HUDEP-2 (cell line): ENCODE results near the gene PSMD11.

Source experiments
- DNase-seq, 76 experiments: peaks; one replicate each; lab custom pipeline; 2025; ENCODE audit not compliant: unreplicated experiment in 76 of 76; lab: John Stamatoyannopoulos, UW

Gene PSMD11

GRCh38 chr17:32463304-32463703 is 19.0 kb downstream of the PSMD11 start:
- DNase-seq = no peak

- no peak for DNase-seq
Measured at GRCh38 chr17:32464374-32464773, 20.1 kb downstream of the PSMD11 start.

DNA sequence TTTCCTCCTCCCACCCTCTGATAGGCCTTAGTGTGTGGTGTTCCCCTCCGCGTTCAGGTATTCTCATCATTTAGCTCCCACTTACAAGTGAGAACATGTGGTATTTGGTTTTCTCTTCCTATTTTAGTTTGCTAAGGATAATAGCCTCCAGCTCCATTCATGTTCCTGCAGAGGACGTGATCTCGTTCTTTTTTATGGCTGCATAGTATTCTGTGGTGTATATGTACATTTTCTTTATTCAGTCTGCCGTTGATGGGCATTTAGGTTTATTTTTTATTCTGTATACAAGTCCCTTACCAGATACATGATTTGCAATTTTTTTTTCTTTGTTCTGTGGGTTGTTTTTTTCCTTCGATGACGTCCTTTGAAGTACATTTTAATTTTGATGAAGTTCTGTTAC is 23.6 kb downstream of the PSMD11 start:
- no peak for DNase-seq

DNA sequence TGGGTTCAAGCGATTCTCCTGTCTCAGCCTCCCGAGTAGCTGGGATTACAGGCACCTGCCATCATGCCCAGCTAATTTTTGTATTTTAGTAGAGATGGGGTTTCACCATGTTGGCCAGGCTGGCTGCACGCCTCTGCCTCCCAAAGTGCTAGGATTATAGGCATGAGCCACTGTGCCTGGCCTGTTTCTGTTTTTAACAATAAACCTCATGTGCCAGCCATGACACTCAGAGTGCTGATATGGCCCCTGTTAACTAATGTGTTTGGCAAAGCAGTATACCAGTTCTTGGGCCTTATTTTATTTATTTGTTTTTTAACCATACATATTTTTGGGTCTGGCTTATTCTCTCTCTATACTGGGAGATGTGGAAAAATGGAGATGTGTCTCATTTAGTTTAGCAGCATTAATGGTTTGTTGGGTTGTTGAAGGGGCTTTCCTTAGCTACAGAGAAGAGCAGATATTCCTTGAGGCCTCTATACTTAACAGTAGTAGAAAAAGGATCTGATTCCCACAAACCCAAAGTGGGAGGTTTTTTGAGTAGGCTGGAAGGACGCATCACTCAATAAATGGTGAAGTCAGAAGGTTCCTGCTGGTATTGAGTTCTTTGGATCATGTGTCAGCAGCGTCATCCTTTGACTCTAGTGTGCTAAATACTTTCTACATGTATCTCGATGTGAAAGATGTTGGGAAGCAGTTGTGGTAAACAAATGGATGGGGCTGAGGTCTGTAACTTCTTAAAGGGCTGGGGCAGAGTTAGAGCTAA is 26.3 kb downstream of the PSMD11 start:
- no peak for DNase-seq

DNA sequence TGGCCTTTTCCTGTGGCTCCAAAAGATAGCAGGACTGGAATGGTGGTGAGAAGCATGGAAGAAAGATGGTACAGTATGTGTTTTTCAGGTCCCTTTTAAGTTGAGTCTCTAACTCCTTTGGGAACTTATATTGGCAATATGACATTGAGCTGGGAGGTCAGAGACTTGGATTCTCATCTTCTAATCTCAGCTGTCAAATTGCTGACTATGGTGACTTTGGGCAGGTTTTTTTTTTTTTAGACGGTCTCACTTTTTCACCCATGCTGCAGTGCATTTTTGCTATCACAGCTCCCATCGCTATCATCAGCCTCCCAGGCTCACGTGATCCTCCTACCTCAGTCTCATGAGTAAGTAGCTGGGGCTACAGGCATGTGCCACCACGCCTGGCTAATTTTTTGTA is 27.3 kb downstream of the PSMD11 start:
- DNase-seq = no peak

DNA sequence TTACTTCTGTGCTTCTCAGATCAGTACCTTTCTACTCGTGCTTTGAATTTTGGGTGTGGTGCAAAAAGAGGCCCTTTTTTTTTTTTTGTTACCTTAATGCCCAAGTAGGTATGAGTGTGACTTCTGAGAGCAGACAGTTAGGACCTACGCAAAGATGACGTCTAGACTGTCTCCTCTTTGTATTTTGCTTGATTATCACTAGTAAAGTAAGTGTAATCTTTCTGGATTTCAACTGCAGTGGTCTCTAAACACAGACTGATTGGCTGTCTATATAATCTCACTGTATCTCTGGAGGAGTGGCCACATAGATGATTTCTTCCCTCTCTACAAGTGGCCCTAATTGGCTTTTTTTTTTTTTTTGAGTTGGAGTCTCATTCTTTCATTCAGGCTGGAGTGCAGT is 30.9 kb downstream of the PSMD11 start:
- no peak for DNase-seq

- DNase-seq = no peak
Measured at GRCh38 chr17:32477220-32477619, 32.9 kb downstream of the PSMD11 start.

DNA sequence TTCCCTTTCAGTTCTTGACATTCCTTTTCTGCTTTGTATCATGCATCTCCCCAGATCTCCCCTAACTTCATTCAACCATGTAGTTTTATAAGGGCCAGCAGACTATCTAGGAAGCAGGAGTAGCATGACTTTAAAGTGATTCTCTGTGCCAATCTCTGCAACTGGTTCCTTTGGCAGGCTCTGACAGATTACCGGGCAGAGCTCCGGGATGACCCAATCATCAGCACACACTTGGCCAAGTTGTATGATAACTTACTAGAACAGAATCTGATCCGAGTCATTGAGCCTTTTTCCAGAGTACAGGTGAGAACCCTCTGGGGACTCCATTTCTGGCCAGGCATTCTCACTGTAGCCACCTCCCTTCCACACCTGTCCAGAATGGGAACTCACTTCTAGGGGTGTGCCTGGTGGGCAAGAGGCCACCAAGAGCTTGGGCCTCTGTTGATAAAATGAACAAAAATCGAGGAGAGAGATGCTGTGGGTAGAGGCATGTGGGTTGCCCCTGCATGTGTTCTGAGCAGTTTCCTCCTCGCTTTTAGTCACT is 34.8 kb downstream of the PSMD11 start:
- no peak for DNase-seq

DNA sequence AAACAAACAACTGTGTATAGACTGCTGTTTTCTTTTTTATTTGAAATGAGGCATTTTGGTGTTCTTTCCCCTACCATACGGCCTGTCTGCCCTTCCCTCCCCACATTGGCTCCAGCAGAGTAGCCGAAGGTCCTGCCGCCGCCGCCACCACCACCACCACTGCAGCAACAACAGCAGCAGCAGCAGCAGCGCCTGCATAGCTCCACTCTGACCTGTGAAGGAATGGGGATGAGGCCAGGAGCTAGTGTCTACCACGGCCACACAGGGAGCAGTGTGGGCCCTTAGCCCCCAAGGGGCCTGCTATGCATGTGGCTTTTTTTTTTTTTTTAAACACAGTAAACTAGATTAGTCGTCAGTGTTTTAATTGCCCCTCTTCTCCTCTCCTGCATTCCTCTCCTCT is 36.9 kb downstream of the PSMD11 start:
- no peak for DNase-seq

- no peak for DNase-seq
Measured at GRCh38 chr17:32482568-32483320, 38.4 kb downstream of the PSMD11 start.

- peak in 19 of 76 experiments; percentile 2 to 30 (median 10) for DNase-seq
Measured at GRCh38 chr17:32483451-32484019, 39.2 kb downstream of the PSMD11 start.

DNA sequence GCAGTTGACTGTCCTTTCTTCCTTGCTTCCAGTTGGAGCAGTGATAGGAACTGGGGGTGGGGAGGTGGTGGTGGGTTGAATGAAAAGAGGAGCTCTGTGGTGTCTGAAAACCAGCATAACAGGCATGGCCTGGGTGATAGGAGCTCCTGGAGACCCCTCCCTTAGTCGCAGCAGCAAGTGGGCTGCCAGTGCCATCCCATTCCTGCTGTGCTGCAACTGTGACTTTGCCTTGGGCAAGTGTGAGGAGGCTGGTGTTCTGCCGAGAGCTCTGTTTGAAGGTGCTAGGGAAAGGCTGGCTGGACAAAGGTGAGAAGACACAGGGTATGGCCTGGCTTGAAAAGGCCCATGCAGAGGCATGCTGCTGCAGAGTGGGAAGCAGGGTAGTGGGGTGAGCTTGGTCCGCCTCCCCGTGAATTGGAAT is 39.7 kb downstream of the PSMD11 start:
- DNase-seq = no peak

DNA sequence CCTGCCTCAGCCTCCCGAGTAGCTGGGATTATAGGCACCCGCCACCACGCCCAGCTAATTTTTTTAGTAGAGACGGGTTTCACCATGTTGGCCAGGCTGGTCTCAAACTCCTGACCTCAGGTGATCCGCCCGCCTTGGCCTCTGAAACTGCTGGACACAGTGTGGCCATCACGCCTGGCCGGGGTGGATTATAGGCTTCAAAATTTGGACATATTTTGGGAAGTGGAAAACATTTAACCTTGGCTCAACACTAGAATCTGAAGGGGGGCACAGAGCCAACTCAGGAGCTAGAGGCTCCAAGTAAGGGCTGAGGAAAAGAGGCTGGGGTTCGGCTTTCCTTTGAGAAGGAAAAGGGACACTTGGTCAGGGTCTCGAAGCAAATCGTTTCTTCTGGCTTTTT is 40.3 kb downstream of the PSMD11 start:
- DNase-seq = no peak

DNA sequence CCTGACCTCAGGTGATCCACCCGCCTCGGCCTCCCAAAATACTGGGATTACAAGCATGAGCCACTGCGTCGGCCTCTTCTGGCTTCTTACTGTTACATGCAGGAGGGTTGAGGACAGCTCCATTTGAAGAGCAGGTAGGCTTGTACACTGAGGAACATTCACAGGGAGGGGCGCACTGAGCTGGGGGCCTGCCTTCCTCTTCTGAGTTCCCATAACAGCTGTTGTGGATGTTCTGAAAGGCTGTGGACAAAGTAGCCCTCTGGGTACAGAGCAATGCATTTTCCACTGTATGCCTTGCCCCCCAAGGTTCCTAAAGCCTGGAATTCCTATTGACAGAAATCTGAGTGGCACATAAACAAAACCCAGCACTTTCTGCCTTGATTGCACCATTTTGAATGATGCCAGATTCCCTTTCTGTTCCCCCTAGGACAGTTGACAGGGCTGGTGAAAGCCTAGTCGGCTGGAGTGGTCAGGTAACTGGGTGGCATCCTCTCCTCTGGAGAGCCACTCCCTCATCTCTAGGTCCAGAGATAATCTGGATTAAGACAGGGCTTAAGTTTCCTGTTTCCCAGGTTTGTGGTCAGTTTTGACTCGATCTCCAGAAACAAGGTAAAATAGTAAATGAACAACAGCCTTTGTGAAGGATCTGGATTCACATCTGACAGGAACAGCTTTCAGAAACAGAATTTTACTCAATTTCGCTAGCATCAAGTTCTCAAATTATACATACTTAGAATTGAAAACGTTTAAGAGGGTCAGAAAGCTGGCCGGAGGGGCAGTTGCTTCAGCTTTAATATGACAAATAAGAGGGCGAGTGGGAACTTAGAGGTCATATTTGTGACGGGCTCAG is 41.2 kb downstream of the PSMD11 start:
- no peak for DNase-seq

- peak in 71 of 76 experiments; percentile 13 to 79 (median 62) for DNase-seq
Measured at GRCh38 chr17:32486111-32486700, 41.9 kb downstream of the PSMD11 start.

- peak in 56 of 76 experiments; percentile 2 to 72 (median 46) for DNase-seq
Measured at GRCh38 chr17:32486701-32487472, 42.6 kb downstream of the PSMD11 start, which contains the start of gene CDK5R1. Gene CDK5R1, plus strand, starts transcription at chr17:32486993. Its CDS starts 628 bp downstream, at chr17:32487621.

- DNase-seq = peak in 2 of 76 experiments; percentile 6 to 14
Measured at GRCh38 chr17:32487473-32488176, 43.3 kb downstream of the PSMD11 start.

DNA sequence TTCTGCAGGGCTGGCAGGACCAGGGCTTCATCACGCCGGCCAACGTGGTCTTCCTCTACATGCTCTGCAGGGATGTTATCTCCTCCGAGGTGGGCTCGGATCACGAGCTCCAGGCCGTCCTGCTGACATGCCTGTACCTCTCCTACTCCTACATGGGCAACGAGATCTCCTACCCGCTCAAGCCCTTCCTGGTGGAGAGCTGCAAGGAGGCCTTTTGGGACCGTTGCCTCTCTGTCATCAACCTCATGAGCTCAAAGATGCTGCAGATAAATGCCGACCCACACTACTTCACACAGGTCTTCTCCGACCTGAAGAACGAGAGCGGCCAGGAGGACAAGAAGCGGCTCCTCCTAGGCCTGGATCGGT is 43.9 kb downstream of the PSMD11 start:
- DNase-seq = no peak
